Natural killer cell (primary cell): Measurements from ENCODE around the gene TMEM101. TPM values are rescaled to one million over a fixed set of nuclear protein-coding genes. Genes with fewer than 3 reads are reported as not detected.
"Not testable (repeated sequence)": the region's sequence is repeated elsewhere in the genome, so short reads cannot be mapped to it uniquely, and the experiment has no call there.

ENCODE experiments used
- ATAC-seq, 3 donors: fragments of 150-1000 bp in 2 of 3; fragments of 200-7000 bp in 1 of 3; cut with Tn5 transposase; 1 replicate in 1 of 3; 2 replicates in 2 of 3; pipeline ENCODE4 v1.10.0; 2021; ENCODE audit warnings: mild to moderate bottlenecking in 2 of 3, moderate library complexity in 2 of 3
- DNase-seq, 2 donors: peaks; one replicate each; pipeline versions ENCODE4 v3.0.0 to v3.0.0-alpha.2; 2013 to 2021; ENCODE audit warnings: mixed read lengths in 1 of 2
- H3K27ac ChIP-seq: one replicate; pipeline ENCODE4 v1.5.1; 2013; ENCODE audit warnings: mild to moderate bottlenecking, low read length
- H3K27me3 ChIP-seq: one replicate; pipeline ENCODE4 v1.6.1; 2013; ENCODE audit warnings: low read length; ENCODE audit not compliant: control insufficient read depth, insufficient read depth
- H3K36me3 ChIP-seq: one replicate; pipeline ENCODE4 v1.6.1; 2013; ENCODE audit warnings: low read length; ENCODE audit not compliant: control insufficient read depth, insufficient read depth
- H3K4me1 ChIP-seq: one replicate; pipeline ENCODE4 v1.6.1; 2013; ENCODE audit warnings: low read length; ENCODE audit not compliant: control insufficient read depth, insufficient read depth
- H3K4me3 ChIP-seq: one replicate; pipeline ENCODE4 v1.5.1; 2013; ENCODE audit warnings: low read length
- H3K9me3 ChIP-seq: one replicate; pipeline ENCODE4 v1.6.1; 2013; ENCODE audit warnings: low read length; ENCODE audit not compliant: control insufficient read depth, insufficient read depth
- H3K27ac Mint-ChIP-seq, 2 donors: one replicate each; pipeline ENCODE4 v1.8.0; 2022; ENCODE audit warnings: mild to moderate bottlenecking in 2 of 2, mixed read lengths in 2 of 2, moderate library complexity in 1 of 2
- H3K27me3 Mint-ChIP-seq, 2 donors: one replicate each; pipeline ENCODE4 v1.8.0; 2022; ENCODE audit warnings: low read depth in 2 of 2, mixed read lengths in 2 of 2
- H3K36me3 Mint-ChIP-seq: one replicate; pipeline ENCODE4 v1.8.0; 2022; ENCODE audit warnings: mixed read lengths
- H3K4me1 Mint-ChIP-seq, 2 donors: one replicate each; pipeline ENCODE4 v1.8.0; 2022; ENCODE audit warnings: mixed read lengths in 2 of 2
- H3K4me3 Mint-ChIP-seq: one replicate; pipeline ENCODE4 v1.8.0; 2022; ENCODE audit warnings: mild to moderate bottlenecking, moderate library complexity, mixed read lengths
- H3K9me3 Mint-ChIP-seq, 2 donors: one replicate each; pipeline ENCODE4 v1.8.0; 2022; ENCODE audit warnings: mixed read lengths in 2 of 2
- CTCF ChIP-seq: fragments of 200-600 bp; IDR thresholded peaks from one replicate; pipeline ENCODE4 v1.8.0; 2022; ENCODE audit warnings: antibody characterized with exemption
- WGBS: methylation state at CpG from one replicate; pipeline ENCODE4 v1.1.7; 2013; ENCODE audit warnings: missing lambda C conversion rate; ENCODE audit not compliant: insufficient coverage; 5-methylcytosine and 5-hydroxymethylcytosine counted together
- intact Hi-C: fragments of 100-400 bp; cut with micrococcal nuclease; formaldehyde crosslinking; loops from one replicate; pipeline ENCODE4 v1.14.2; 2022
- total RNA-seq, 4 donors: library from RNA; stranded (reverse); fragments of 120-200 nt in 1 of 4; gene quantifications; one replicate each; pipeline versions ENCODE4 v1.2.3 to v1.2.4, GENCODE V29; 2013 to 2022

The TMEM101 gene
- total RNA-seq, 3 donors from 2014 or later (not counting 1 experiment from before 2014, with no cell fraction given), result 11.3 to 13.9 (median 11.5) TPM

- Mint-ChIP-seq H3K9me3 (no peaks in the 10 kb centered on the region), H3K27ac (no peak overlapping the region), H3K27me3 (no peaks in the 10 kb centered on the region), H3K4me3 (no peak overlapping the region), H3K36me3 (no peaks in the 10 kb centered on the region), H3K4me1 (no peaks in the 10 kb centered on the region)
- 93% methylated on average over 2 of the region's 2 CpGs for WGBS
- no peak overlapping the region for H3K27ac ChIP-seq
- H3K9me3 ChIP-seq, result no peaks in the 10 kb centered on the region
- H3K36me3 ChIP-seq, result peaks cover 3% of the 10 kb centered on the region
- H3K27me3 ChIP-seq, result no peaks in the 10 kb centered on the region
- no peak for DNase-seq
- TF ChIP-seq CTCF, result no peak
- no peak for ATAC-seq
- intact Hi-C loops, result no loop called here
- no peak overlapping the region for H3K4me3 ChIP-seq
- no peaks in the 10 kb centered on the region for H3K4me1 ChIP-seq
Observed at GRCh38 chr17:44022246-44022645, 7.5 kb upstream of the TMEM101 start.

- H3K4me1 ChIP-seq, H3K27me3 Mint-ChIP-seq, H3K36me3 Mint-ChIP-seq, H3K4me3 ChIP-seq, H3K27ac Mint-ChIP-seq, intact Hi-C loops, DNase-seq, H3K36me3 ChIP-seq, H3K27me3 ChIP-seq, H3K9me3 ChIP-seq, H3K27ac ChIP-seq, H3K4me3 Mint-ChIP-seq, ATAC-seq, H3K4me1 Mint-ChIP-seq, H3K9me3 Mint-ChIP-seq: not testable (repeated sequence)
- WGBS, result 95% methylated on average over 5 of the region's 7 CpGs
Observed at GRCh38 chr17:44021227-44021626, 6.5 kb upstream of the TMEM101 start.

GRCh38 chr17:44014133-44014436, 678 bp downstream of the TMEM101 start:
- intact Hi-C loops, result loop anchor here (10.0 kb wide), 1 partner anchor 529 kb away; the partner anchor contains the start of gene DHX8
- no peak for TF ChIP-seq CTCF
- ATAC-seq (no peak), DNase-seq (no peak)
- no peaks in the 10 kb centered on the region for H3K27me3 ChIP-seq
- Mint-ChIP-seq H3K4me1 (peaks cover 11 to 16% of the 10 kb centered on the region in 2 donors), H3K9me3 (no peaks in the 10 kb centered on the region), H3K27me3 (no peaks in the 10 kb centered on the region), H3K4me3 (peak overlapping the region; percentile 97), H3K27ac (peak overlapping the region; percentile 90 to 94), H3K36me3 (no peaks in the 10 kb centered on the region)
- WGBS, result 23% methylated on average over 12 of the region's 12 CpGs
- no peak overlapping the region for H3K27ac ChIP-seq
- H3K4me1 ChIP-seq, result peaks cover 12% of the 10 kb centered on the region
- H3K9me3 ChIP-seq, result no peaks in the 10 kb centered on the region
- peak overlapping the region; percentile 73 for H3K4me3 ChIP-seq
- H3K36me3 ChIP-seq, result peaks cover 4% of the 10 kb centered on the region

- Histone ChIP-seq H3K27me3 (no peaks in the 10 kb centered on the region), H3K4me3 (no peak overlapping the region), H3K27ac (no peak overlapping the region), H3K36me3 (peaks cover 4% of the 10 kb centered on the region), H3K4me1 (peaks cover 20% of the 10 kb centered on the region), H3K9me3 (no peaks in the 10 kb centered on the region)
- peaks cover 18 to 22% of the 10 kb centered on the region in 2 donors for H3K4me1 Mint-ChIP-seq
- ATAC-seq, result no peak
- peak overlapping the region; percentile 58 for H3K4me3 Mint-ChIP-seq
- no peaks in the 10 kb centered on the region for H3K36me3 Mint-ChIP-seq
- no peaks in the 10 kb centered on the region for H3K9me3 Mint-ChIP-seq
- no peak for DNase-seq
- TF ChIP-seq CTCF, result no peak
- H3K27me3 Mint-ChIP-seq, result no peaks in the 10 kb centered on the region
- no peak overlapping the region for H3K27ac Mint-ChIP-seq
- 97% methylated on average over 14 of the region's 14 CpGs for WGBS
- intact Hi-C loops, result loop anchor here (10.0 kb wide), 1 partner anchor 528 kb away; the partner anchor contains the start of gene DHX8
Observed at GRCh38 chr17:44012874-44013273, 1.9 kb downstream of the TMEM101 start.
